KMS-11 (cell line): ENCODE results near the gene TMEM59L.

Experiments used
- H2AFZ ChIP-seq: fragments of 200-600 bp; sonication (generic); 2 replicates; pipeline ENCODE4 v1.6.1; 2016; ENCODE audit warnings: antibody characterized with exemption, mixed run types, low read depth
- H3K27ac ChIP-seq: fragments of 200-600 bp; sonication (generic); 2 replicates; pipeline ENCODE4 v1.6.1; 2016; ENCODE audit warnings: mild to moderate bottlenecking, mixed run types
- H3K27me3 ChIP-seq: fragments of 200-600 bp; sonication (generic); 2 replicates; pipeline ENCODE4 v1.6.1; 2017; ENCODE audit warnings: mild to moderate bottlenecking, low read depth, mixed run types, moderate library complexity; ENCODE audit not compliant: insufficient read depth
- H3K36me3 ChIP-seq: fragments of 200-600 bp; sonication (generic); 2 replicates; pipeline ENCODE4 v1.6.1; 2017; ENCODE audit warnings: mild to moderate bottlenecking, mixed run types; ENCODE audit not compliant: insufficient read depth
- H3K4me1 ChIP-seq: fragments of 200-600 bp; sonication (generic); 2 replicates; pipeline ENCODE4 v1.6.1; 2016; ENCODE audit warnings: mild to moderate bottlenecking, low read depth, mixed run types; ENCODE audit not compliant: poor library complexity, severe bottlenecking
- H3K4me2 ChIP-seq: fragments of 200-600 bp; sonication (generic); 2 replicates; pipeline ENCODE4 v1.7.0; 2016; ENCODE audit warnings: mild to moderate bottlenecking, mixed run types
- H3K4me3 ChIP-seq: fragments of 200-600 bp; sonication (generic); IDR thresholded peaks from 2 replicates; pipeline ENCODE4 v1.6.1; 2017; ENCODE audit warnings: low read depth, low read length, mixed read lengths; ENCODE audit not compliant: insufficient read depth
- H3K79me2 ChIP-seq: fragments of 200-600 bp; sonication (generic); 2 replicates; pipeline ENCODE4 v1.6.1; 2016; ENCODE audit warnings: low read depth, mixed run types; ENCODE audit not compliant: insufficient read depth
- H3K9ac ChIP-seq: fragments of 200-600 bp; sonication (generic); 2 replicates; pipeline ENCODE4 v1.6.1; 2016; ENCODE audit warnings: mild to moderate bottlenecking, mixed run types
- H4K20me1 ChIP-seq: fragments of 200-600 bp; sonication (generic); 2 replicates; pipeline ENCODE4 v1.6.1; 2016; ENCODE audit warnings: mild to moderate bottlenecking, mixed run types; ENCODE audit not compliant: insufficient read depth
- TF ChIP-seq, protein P1 (sequence below): fragments of 200-600 bp; sonication (generic); conservative IDR thresholded peaks from 2 replicates; pipeline ENCODE4 v1.6.1; 2017; ENCODE audit warnings: low read depth, mild to moderate bottlenecking, antibody characterized with exemption, low read length, moderate library complexity, mixed read lengths

TMEM59L gene

DNA sequence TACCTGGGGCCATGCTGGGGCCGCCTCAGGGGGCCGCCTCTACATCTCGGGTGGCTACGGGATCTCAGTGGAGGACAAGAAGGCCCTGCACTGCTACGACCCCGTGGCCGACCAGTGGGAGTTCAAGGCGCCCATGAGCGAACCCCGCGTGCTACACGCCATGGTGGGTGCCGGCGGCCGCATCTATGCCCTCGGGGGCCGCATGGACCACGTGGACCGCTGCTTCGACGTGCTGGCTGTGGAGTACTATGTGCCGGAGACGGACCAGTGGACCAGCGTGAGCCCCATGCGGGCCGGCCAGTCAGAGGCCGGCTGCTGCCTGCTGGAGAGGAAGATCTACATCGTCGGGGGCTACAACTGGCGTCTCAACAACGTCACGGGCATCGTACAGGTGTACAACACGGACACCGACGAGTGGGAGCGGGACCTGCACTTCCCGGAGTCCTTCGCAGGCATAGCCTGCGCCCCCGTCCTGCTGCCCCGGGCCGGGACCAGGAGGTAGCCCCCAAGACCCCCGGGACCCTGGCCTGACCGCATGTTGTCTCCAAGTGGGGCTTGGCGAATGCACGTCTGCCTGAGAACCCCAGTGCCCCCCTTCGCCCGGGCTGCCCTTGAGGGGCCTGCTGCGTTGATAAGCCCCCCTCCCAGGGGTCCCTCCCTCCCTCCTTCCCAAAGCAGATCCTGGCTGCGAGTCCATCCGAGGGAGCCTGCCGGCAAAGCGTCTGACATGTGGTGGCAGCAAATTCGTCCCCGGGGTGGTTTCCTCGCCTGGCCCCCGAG lies 56.3 kb downstream of the TMEM59L start:
- no peaks in the 10 kb centered on the region for H3K27me3 ChIP-seq
- no peak overlapping the region for H3K4me3 ChIP-seq
- no peaks in the 10 kb centered on the region for H3K4me1 ChIP-seq
- no peak overlapping the region for H2AFZ ChIP-seq
- H3K4me2 ChIP-seq, result no peak overlapping the region
- H4K20me1 ChIP-seq, result no peaks in the 10 kb centered on the region
- TF ChIP-seq, protein P1, sequence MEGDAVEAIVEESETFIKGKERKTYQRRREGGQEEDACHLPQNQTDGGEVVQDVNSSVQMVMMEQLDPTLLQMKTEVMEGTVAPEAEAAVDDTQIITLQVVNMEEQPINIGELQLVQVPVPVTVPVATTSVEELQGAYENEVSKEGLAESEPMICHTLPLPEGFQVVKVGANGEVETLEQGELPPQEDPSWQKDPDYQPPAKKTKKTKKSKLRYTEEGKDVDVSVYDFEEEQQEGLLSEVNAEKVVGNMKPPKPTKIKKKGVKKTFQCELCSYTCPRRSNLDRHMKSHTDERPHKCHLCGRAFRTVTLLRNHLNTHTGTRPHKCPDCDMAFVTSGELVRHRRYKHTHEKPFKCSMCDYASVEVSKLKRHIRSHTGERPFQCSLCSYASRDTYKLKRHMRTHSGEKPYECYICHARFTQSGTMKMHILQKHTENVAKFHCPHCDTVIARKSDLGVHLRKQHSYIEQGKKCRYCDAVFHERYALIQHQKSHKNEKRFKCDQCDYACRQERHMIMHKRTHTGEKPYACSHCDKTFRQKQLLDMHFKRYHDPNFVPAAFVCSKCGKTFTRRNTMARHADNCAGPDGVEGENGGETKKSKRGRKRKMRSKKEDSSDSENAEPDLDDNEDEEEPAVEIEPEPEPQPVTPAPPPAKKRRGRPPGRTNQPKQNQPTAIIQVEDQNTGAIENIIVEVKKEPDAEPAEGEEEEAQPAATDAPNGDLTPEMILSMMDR, result no peak
- H3K27ac ChIP-seq, result no peak overlapping the region
- H3K79me2 ChIP-seq, result no peaks in the 10 kb centered on the region
- H3K36me3 ChIP-seq, result no peaks in the 10 kb centered on the region
- H3K9ac ChIP-seq, result no peak overlapping the region

DNA sequence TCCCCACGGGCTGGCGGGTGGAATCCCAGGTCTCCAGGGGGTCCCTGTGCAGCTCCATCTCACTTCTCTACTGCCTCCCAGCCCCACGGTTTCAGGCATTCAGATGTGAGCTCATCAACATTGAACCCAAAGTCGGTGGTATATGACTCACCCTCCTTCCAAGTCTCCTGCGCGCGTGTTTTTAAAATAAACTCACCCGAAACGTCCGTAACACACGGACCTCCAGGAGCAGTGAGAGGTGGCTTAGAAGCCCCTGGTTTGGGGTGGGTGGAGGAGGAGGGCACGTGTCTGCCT lies 56.8 kb downstream of the TMEM59L start:
- H3K27ac ChIP-seq, result no peak overlapping the region
- no peaks in the 10 kb centered on the region for H3K79me2 ChIP-seq
- H3K4me3 ChIP-seq, result no peak overlapping the region
- H2AFZ ChIP-seq, result no peak overlapping the region
- no peaks in the 10 kb centered on the region for H3K4me1 ChIP-seq
- H4K20me1 ChIP-seq, result no peaks in the 10 kb centered on the region
- H3K27me3 ChIP-seq, result no peaks in the 10 kb centered on the region
- no peak overlapping the region for H3K4me2 ChIP-seq
- no peaks in the 10 kb centered on the region for H3K36me3 ChIP-seq
- no peak overlapping the region for H3K9ac ChIP-seq
- TF ChIP-seq, protein P1, result no peak

DNA sequence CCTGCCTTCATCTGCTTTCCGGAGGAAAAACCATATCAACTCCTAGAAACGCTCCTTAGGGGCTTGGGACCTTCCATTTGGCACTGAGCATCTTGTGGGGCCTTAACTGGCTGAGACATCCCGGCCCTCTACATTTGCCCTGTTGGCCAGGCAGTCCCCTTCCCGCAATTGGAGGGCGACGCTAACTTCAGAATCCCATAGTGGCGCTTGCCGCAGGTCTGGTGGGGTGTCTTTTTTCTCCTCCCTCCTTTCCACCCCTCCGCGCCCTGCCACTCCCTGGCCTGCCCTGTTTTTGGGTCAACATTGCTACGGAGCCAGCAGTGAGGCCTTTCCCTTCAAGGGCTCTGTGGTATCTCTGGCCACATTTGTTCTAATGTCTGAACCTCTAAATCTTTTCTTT lies 57.2 kb downstream of the TMEM59L start:
- H2AFZ ChIP-seq, result no peak overlapping the region
- no peaks in the 10 kb centered on the region for H3K79me2 ChIP-seq
- TF ChIP-seq, protein P1, result no peak
- no peaks in the 10 kb centered on the region for H3K4me1 ChIP-seq
- no peak overlapping the region for H3K27ac ChIP-seq
- no peaks in the 10 kb centered on the region for H3K27me3 ChIP-seq
- H3K36me3 ChIP-seq, result no peaks in the 10 kb centered on the region
- no peaks in the 10 kb centered on the region for H4K20me1 ChIP-seq
- H3K9ac ChIP-seq, result no peak overlapping the region
- no peak overlapping the region for H3K4me3 ChIP-seq
- H3K4me2 ChIP-seq, result no peak overlapping the region

DNA sequence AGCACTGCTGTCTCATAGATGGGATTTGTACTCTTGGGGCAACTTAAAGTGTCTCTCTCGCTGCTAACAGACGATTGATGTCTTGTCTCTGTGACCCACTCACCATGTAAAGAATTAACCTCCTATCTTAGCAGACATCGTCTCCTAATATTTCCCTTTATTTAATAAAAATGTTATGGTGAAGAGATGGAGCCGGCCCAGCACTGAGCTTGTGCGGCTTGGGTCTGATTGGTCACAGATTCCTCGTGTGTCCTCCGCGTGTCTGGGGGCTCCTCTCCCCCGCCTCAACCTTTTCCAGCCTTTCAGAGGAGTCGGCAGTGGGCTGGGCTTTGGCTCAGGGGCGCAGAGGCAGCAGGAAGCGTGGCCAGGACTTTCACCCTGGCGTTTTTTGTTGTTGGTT lies 57.6 kb downstream of the TMEM59L start:
- H4K20me1 ChIP-seq, result no peaks in the 10 kb centered on the region
- H3K79me2 ChIP-seq, result no peaks in the 10 kb centered on the region
- no peaks in the 10 kb centered on the region for H3K4me1 ChIP-seq
- no peak overlapping the region for H3K9ac ChIP-seq
- no peak overlapping the region for H2AFZ ChIP-seq
- no peak overlapping the region for H3K4me2 ChIP-seq
- no peak overlapping the region for H3K4me3 ChIP-seq
- no peaks in the 10 kb centered on the region for H3K27me3 ChIP-seq
- H3K27ac ChIP-seq, result no peak overlapping the region
- TF ChIP-seq, protein P1, result no peak
- no peaks in the 10 kb centered on the region for H3K36me3 ChIP-seq
